Muscle layer of colon (tissue), 2 donors: ENCODE data around the gene SYNE3.

Source experiments
- H3K27ac ChIP-seq: one replicate; pipeline ENCODE4 v1.7.0; 2013; ENCODE audit warnings: low read depth, mild to moderate bottlenecking, low read length, moderate library complexity
- H3K27me3 ChIP-seq, 2 donors: one replicate each; pipeline ENCODE4 v1.7.0; 2013; ENCODE audit warnings: low read length in 2 of 2, mild to moderate bottlenecking in 2 of 2; ENCODE audit not compliant: insufficient read depth in 2 of 2, control insufficient read depth in 1 of 2
- H3K36me3 ChIP-seq: one replicate; pipeline ENCODE4 v1.7.0; 2013; ENCODE audit warnings: mild to moderate bottlenecking, low read length; ENCODE audit not compliant: insufficient read depth
- H3K4me1 ChIP-seq: one replicate; pipeline ENCODE4 v1.7.0; 2013; ENCODE audit warnings: mild to moderate bottlenecking, low read length; ENCODE audit not compliant: insufficient read depth
- H3K4me3 ChIP-seq, 2 donors: one replicate each; pipeline ENCODE4 v1.7.0; 2013; ENCODE audit warnings: low read length in 2 of 2, low read depth in 1 of 2, mild to moderate bottlenecking in 1 of 2, moderate library complexity in 1 of 2
- H3K9ac ChIP-seq: one replicate; pipeline ENCODE4 v1.7.0; 2013; ENCODE audit warnings: low read length
- H3K9me3 ChIP-seq: one replicate; pipeline ENCODE4 v1.7.0; 2013; ENCODE audit warnings: mild to moderate bottlenecking, low read length
- donor health status: abdominal sarcoma.
- donor health status: Adenocarcinoma of cecum.

Gene SYNE3

GRCh38 chr14:95490727-95491451 is 25.6 kb downstream of the SYNE3 start:
- Histone ChIP-seq H3K4me3 (no peak overlapping the region), H3K9me3 (no peaks in the 10 kb centered on the region), H3K36me3 (no peaks in the 10 kb centered on the region), H3K4me1 (peaks cover 32% of the 10 kb centered on the region), H3K27ac (no peak overlapping the region), H3K9ac (no peak overlapping the region), H3K27me3 (no peaks in the 10 kb centered on the region)

- H3K27me3 ChIP-seq, result no peaks in the 10 kb centered on the region
- no peaks in the 10 kb centered on the region for H3K36me3 ChIP-seq
- peaks cover 24% of the 10 kb centered on the region for H3K4me1 ChIP-seq
- no peak overlapping the region for H3K27ac ChIP-seq
- no peaks in the 10 kb centered on the region for H3K9me3 ChIP-seq
- no peak overlapping the region for H3K4me3 ChIP-seq
- no peak overlapping the region for H3K9ac ChIP-seq
These were observed 26.3 kb downstream of the SYNE3 start for GRCh38 chr14:95490138-95490509.

- Histone ChIP-seq H3K27me3 (no peaks in the 10 kb centered on the region), H3K9me3 (no peaks in the 10 kb centered on the region), H3K4me1 (peaks cover 24% of the 10 kb centered on the region), H3K4me3 (no peak overlapping the region), H3K36me3 (no peaks in the 10 kb centered on the region), H3K27ac (no peak overlapping the region), H3K9ac (no peak overlapping the region)
These were observed 27.0 kb downstream of the SYNE3 start for GRCh38 chr14:95489214-95490137.

- H3K4me1 ChIP-seq, result peaks cover 32% of the 10 kb centered on the region
- H3K27ac ChIP-seq, result no peak overlapping the region
- no peaks in the 10 kb centered on the region for H3K9me3 ChIP-seq
- no peaks in the 10 kb centered on the region for H3K36me3 ChIP-seq
- H3K4me3 ChIP-seq, result no peak overlapping the region
- H3K27me3 ChIP-seq, result no peaks in the 10 kb centered on the region
- no peak overlapping the region for H3K9ac ChIP-seq
These were observed 27.9 kb downstream of the SYNE3 start for GRCh38 chr14:95488376-95489213.

GRCh38 chr14:95487669-95488084 is 28.8 kb downstream of the SYNE3 start:
- Histone ChIP-seq H3K27me3 (no peaks in the 10 kb centered on the region), H3K9me3 (no peaks in the 10 kb centered on the region), H3K27ac (no peak overlapping the region), H3K36me3 (no peaks in the 10 kb centered on the region), H3K9ac (no peak overlapping the region), H3K4me1 (peaks cover 41% of the 10 kb centered on the region), H3K4me3 (no peak overlapping the region)

GRCh38 chr14:95486875-95487668 is 29.4 kb downstream of the SYNE3 start:
- no peak overlapping the region for H3K9ac ChIP-seq
- H3K27me3 ChIP-seq, result no peaks in the 10 kb centered on the region
- H3K4me1 ChIP-seq, result peaks cover 41% of the 10 kb centered on the region
- no peaks in the 10 kb centered on the region for H3K36me3 ChIP-seq
- H3K4me3 ChIP-seq, result no peak overlapping the region
- no peaks in the 10 kb centered on the region for H3K9me3 ChIP-seq
- no peak overlapping the region for H3K27ac ChIP-seq

GRCh38 chr14:95485222-95485819 is 31.1 kb downstream of the SYNE3 start:
- Histone ChIP-seq H3K4me1 (peaks cover 36% of the 10 kb centered on the region), H3K9ac (no peak overlapping the region), H3K4me3 (no peak overlapping the region), H3K27ac (no peak overlapping the region), H3K36me3 (no peaks in the 10 kb centered on the region), H3K9me3 (no peaks in the 10 kb centered on the region), H3K27me3 (no peaks in the 10 kb centered on the region)

- peaks cover 30% of the 10 kb centered on the region for H3K4me1 ChIP-seq
- no peaks in the 10 kb centered on the region for H3K9me3 ChIP-seq
- H3K36me3 ChIP-seq, result no peaks in the 10 kb centered on the region
- no peak overlapping the region for H3K4me3 ChIP-seq
- no peak overlapping the region for H3K27ac ChIP-seq
- H3K9ac ChIP-seq, result no peak overlapping the region
- no peaks in the 10 kb centered on the region for H3K27me3 ChIP-seq
These were observed 32.2 kb downstream of the SYNE3 start for GRCh38 chr14:95484296-95484695.

GRCh38 chr14:95483309-95484165 is 32.9 kb downstream of the SYNE3 start:
- Histone ChIP-seq H3K9me3 (no peaks in the 10 kb centered on the region), H3K27ac (peak overlapping the region; percentile 56), H3K27me3 (no peaks in the 10 kb centered on the region), H3K9ac (no peak overlapping the region), H3K4me3 (no peak overlapping the region), H3K36me3 (no peaks in the 10 kb centered on the region), H3K4me1 (peaks cover 23% of the 10 kb centered on the region)
